ENCODE data around the gene SOS1. TPM values are rescaled to one million over a fixed set of nuclear protein-coding genes. Genes with fewer than 3 reads are reported as not detected.

Gene SOS1
- total RNA-seq, 6 donors from 2014 or later, result 10.4 to 51.2 (median 25.3) TPM

DNA sequence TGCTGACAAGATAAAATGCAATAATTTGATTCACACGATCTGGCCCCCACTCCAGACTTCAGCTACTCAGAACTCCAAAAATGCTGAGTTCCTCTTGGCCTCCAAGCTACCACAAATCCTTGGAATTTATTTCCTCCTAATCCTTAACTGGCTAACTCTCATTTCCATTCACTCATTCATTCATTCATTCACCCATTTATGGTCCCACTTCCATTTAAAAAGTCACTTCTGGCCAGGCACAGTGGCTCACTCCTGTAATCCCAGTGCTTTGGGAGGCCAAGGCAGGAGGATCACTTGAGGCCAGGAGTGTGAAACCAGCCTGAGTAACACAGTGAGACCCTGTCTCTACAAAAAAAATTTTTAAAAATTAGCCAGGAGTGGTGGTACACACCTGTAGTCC is 12.5 kb downstream of the SOS1 start:
- no peak for DNase-seq
- H3K4me3 ChIP-seq, result no peak overlapping the region
- 77 to 78% methylated on average over 1 of the region's 1 CpG for WGBS, 2 donors
- no peak for ATAC-seq (ENCODE audit: low FRiP score in 2 of 2)
- H3K27ac ChIP-seq, result no peak overlapping the region
- no peaks in the 10 kb centered on the region for H3K9me3 ChIP-seq
- TF ChIP-seq POLR2AphosphoS5 (IDR thresholded peaks at IDR 0.05) (no peak), POLR2A (IDR thresholded peaks at IDR 0.05) (no peak), EP300 (IDR thresholded peaks at IDR 0.05) (no peak)
- TF ChIP-seq, protein P1, sequence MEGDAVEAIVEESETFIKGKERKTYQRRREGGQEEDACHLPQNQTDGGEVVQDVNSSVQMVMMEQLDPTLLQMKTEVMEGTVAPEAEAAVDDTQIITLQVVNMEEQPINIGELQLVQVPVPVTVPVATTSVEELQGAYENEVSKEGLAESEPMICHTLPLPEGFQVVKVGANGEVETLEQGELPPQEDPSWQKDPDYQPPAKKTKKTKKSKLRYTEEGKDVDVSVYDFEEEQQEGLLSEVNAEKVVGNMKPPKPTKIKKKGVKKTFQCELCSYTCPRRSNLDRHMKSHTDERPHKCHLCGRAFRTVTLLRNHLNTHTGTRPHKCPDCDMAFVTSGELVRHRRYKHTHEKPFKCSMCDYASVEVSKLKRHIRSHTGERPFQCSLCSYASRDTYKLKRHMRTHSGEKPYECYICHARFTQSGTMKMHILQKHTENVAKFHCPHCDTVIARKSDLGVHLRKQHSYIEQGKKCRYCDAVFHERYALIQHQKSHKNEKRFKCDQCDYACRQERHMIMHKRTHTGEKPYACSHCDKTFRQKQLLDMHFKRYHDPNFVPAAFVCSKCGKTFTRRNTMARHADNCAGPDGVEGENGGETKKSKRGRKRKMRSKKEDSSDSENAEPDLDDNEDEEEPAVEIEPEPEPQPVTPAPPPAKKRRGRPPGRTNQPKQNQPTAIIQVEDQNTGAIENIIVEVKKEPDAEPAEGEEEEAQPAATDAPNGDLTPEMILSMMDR (IDR thresholded peaks at IDR 0.05), result no peak
- peaks cover 0 to 24% (median 11%) of the 10 kb centered on the region in 4 donors for H3K4me1 ChIP-seq
- no peaks in the 10 kb centered on the region for H3K27me3 ChIP-seq
- H3K36me3 ChIP-seq, result peaks cover 0 to 9% (median 3%) of the 10 kb centered on the region in 4 donors

DNA sequence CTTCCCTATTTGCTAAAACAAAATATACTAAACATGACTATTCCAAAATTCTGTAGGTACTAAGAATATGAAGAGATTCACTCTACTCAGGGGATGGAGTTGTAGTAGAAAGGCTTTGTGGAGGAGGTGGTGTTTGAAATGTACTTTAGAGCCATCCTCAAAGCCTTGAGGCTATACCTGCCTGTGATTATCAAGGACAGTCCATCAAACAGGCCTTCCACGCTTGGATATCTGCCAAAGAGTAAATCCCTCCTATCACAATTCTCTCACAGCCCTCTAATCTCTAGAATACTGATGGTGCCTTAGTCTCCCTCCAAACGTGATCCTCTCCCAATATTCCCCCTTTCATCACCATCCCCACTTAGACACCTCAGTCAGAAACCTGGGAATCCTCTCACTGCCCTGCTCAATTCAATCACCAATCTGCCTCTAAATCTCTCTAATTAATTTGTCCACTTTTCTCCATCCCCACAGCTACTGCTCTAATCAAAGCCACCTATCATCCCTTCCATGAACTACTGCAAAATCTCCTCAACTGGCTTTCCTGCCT is 13.1 kb downstream of the SOS1 start:
- TF ChIP-seq POLR2A (IDR thresholded peaks at IDR 0.05), result no peak
- TF ChIP-seq, protein P1 (IDR thresholded peaks at IDR 0.05), result no peak
- TF ChIP-seq EP300 (IDR thresholded peaks at IDR 0.05), result no peak
- no peak for TF ChIP-seq POLR2AphosphoS5 (IDR thresholded peaks at IDR 0.05)
- ATAC-seq (ENCODE audit: low FRiP score in 2 of 2), result no peak
- no peaks in the 10 kb centered on the region for H3K27me3 ChIP-seq
- peaks cover 0 to 28% (median 9%) of the 10 kb centered on the region in 4 donors for H3K4me1 ChIP-seq
- H3K4me3 ChIP-seq, result no peak overlapping the region
- H3K36me3 ChIP-seq, result peaks cover 0 to 9% (median 3%) of the 10 kb centered on the region in 4 donors
- no peak for DNase-seq
- H3K27ac ChIP-seq, result no peak overlapping the region
- H3K9me3 ChIP-seq, result no peaks in the 10 kb centered on the region
- WGBS, 2 donors, result 54 to 84% methylated on average over 2 of the region's 2 CpGs

DNA sequence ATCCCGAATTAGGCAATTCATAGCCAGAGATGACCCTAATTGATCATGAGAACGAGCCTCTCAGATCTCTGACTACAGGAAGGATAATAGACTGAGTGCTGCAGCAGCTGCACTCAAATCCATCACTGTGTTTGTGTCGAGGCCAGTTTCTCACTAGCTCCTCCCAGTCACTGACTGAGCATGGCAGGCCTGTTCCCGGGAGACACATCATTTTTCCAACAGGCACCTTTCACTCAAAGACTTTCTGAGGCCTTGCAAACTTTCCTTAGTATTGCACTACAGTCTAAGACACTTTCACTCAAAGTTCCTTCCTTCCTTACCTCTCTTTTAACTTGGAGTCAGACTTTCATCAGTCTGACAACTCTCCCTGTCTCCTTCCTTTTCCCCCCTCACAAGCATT is 13.7 kb downstream of the SOS1 start:
- H3K27ac ChIP-seq, result no peak overlapping the region
- ATAC-seq (ENCODE audit: low FRiP score in 2 of 2) (no peak), DNase-seq (no peak)
- peaks cover 0 to 28% (median 9%) of the 10 kb centered on the region in 4 donors for H3K4me1 ChIP-seq
- no peaks in the 10 kb centered on the region for H3K9me3 ChIP-seq
- TF ChIP-seq, protein P1 (IDR thresholded peaks at IDR 0.05), result no peak
- TF ChIP-seq POLR2A (IDR thresholded peaks at IDR 0.05) (no peak), EP300 (IDR thresholded peaks at IDR 0.05) (no peak), POLR2AphosphoS5 (IDR thresholded peaks at IDR 0.05) (no peak)
- no peaks in the 10 kb centered on the region for H3K27me3 ChIP-seq
- no peak overlapping the region for H3K4me3 ChIP-seq
- 32 to 42% methylated on average over 4 of the region's 4 CpGs for WGBS, 2 donors
- H3K36me3 ChIP-seq, result peaks cover 0 to 2% (median under 1%) of the 10 kb centered on the region in 4 donors

DNA sequence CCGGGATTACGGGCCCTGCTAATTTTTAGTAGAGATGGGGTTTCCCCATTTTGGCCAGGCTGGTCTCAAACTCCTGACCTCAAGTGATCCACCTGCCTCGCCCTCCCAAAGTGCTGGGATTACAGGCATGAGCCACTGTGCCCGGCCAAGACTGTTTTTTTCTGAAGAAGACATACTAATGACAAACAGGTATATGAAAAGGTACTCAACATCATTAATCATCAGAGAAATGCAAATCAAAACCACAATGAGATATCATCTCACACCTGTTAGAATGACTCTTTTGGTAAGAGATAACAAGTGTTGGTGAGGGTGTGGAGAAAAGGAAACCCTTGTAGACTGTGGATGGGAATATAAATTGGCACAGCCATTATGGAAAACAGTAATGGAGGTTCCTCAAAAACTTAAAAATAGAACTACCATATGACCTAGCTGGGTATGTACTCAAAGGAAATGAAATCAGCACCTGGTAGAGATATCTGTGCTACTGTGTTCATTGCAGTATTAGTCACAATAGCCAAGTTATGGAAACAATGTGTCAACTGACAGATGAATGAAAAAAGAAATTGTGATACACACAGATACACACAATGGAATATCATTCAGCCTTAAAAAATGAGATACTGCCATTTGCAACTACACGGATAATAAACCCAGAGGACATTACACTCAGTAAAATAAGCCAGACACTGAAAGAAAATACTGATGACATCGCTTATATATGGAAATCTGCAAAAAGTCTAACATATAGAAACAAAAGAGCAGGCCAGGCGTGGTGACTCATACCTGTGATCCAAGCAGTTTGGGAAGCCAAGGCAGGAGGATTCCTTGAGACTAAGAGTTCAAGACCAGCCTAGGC is 20.8 kb downstream of the SOS1 start:
- Histone ChIP-seq H3K27ac (no peak overlapping the region), H3K4me1 (peaks cover 7 to 25% (median 16%) of the 10 kb centered on the region in 4 donors), H3K27me3 (no peaks in the 10 kb centered on the region), H3K36me3 (no peaks in the 10 kb centered on the region), H3K4me3 (no peak overlapping the region), H3K9me3 (no peaks in the 10 kb centered on the region)
- WGBS, 2 donors, result 93 to 96% methylated on average over 7 of the region's 7 CpGs
- DNase-seq (no peak), ATAC-seq (ENCODE audit: low FRiP score in 2 of 2) (no peak)
- no peak for TF ChIP-seq EP300 (IDR thresholded peaks at IDR 0.05)
- no peak for TF ChIP-seq POLR2AphosphoS5 (IDR thresholded peaks at IDR 0.05)
- TF ChIP-seq, protein P1 (IDR thresholded peaks at IDR 0.05), result no peak
- no peak for TF ChIP-seq POLR2A (IDR thresholded peaks at IDR 0.05)

Data from upper lobe of left lung (tissue), 6 donors.